ENCODE data around the gene MICALL2.

MICALL2 gene

GRCh38 chr7:1479287-1479686 lies 20.0 kb upstream of the MICALL2 start:
- peaks cover 91% of the 10 kb centered on the region for H3K36me3 ChIP-seq (ENCODE audit: control insufficient read depth, low read length)
- no peaks in the 10 kb centered on the region for H3K79me2 ChIP-seq (ENCODE audit: control insufficient read depth, low read length)
- H3K9me3 ChIP-seq (ENCODE audit: control insufficient read depth, insufficient read depth, low read length) = no peaks in the 10 kb centered on the region
- H3K4me3 ChIP-seq (ENCODE audit: low read length) = no peak overlapping the region
- H4K20me1 ChIP-seq (ENCODE audit: control insufficient read depth, insufficient read depth, low read depth, low read length) = no peaks in the 10 kb centered on the region; the same call in 1 of the 2 replicates
- H3K4me1 ChIP-seq (ENCODE audit: control insufficient read depth, low read length) = peaks cover 4% of the 10 kb centered on the region
- H3F3A ChIP-seq (ENCODE audit: control insufficient read depth, insufficient read depth) = 0 out of 2 replicates have a peak, but pooled peaks cover 2% of the 10 kb centered on the region
- no peaks in the 10 kb centered on the region for H3K9me2 ChIP-seq (replicated peaks; ENCODE audit: control insufficient read depth, low read length)
- no peaks in the 10 kb centered on the region for H3K27me3 ChIP-seq (ENCODE audit: control insufficient read depth, low read length)
- H3K4me2 ChIP-seq (ENCODE audit: low read length) = no peak overlapping the region
- H3K27ac ChIP-seq (ENCODE audit: low read depth, low read length) = no peak overlapping the region
- no peak for TF ChIP-seq EZH2phosphoT487 (IDR thresholded peaks at IDR 0.05; ENCODE audit: borderline replicate concordance, low read length)
- TF ChIP-seq CTCF (IDR thresholded peaks at IDR 0.05; ENCODE audit: low read depth, low read length, poor library complexity, severe bottlenecking) = no peak

- H3K4me1 ChIP-seq (ENCODE audit: control insufficient read depth, low read length) = peaks cover 10% of the 10 kb centered on the region
- H3K27me3 ChIP-seq (ENCODE audit: control insufficient read depth, low read length) = no peaks in the 10 kb centered on the region
- no peak overlapping the region for H3K4me2 ChIP-seq (ENCODE audit: low read length)
- H3K27ac ChIP-seq (ENCODE audit: low read depth, low read length) = no peak overlapping the region
- no peaks in the 10 kb centered on the region for H3K9me2 ChIP-seq (replicated peaks; ENCODE audit: control insufficient read depth, low read length)
- no peak overlapping the region for H3K4me3 ChIP-seq (ENCODE audit: low read length)
- H3K9me3 ChIP-seq (ENCODE audit: control insufficient read depth, insufficient read depth, low read length) = no peaks in the 10 kb centered on the region
- H3K36me3 ChIP-seq (ENCODE audit: control insufficient read depth, low read length) = peaks cover 90% of the 10 kb centered on the region
- no peaks in the 10 kb centered on the region; the same call in 1 of the 2 replicates for H4K20me1 ChIP-seq (ENCODE audit: control insufficient read depth, insufficient read depth, low read depth, low read length)
- no peaks in the 10 kb centered on the region; the same call in 1 of the 2 replicates for H3K79me2 ChIP-seq (ENCODE audit: control insufficient read depth, low read length)
- 0 out of 2 replicates have a peak, but pooled peaks cover 2% of the 10 kb centered on the region for H3F3A ChIP-seq (ENCODE audit: control insufficient read depth, insufficient read depth)
- TF ChIP-seq EZH2phosphoT487 (IDR thresholded peaks at IDR 0.05; ENCODE audit: borderline replicate concordance, low read length) (no peak), CTCF (IDR thresholded peaks at IDR 0.05; ENCODE audit: low read depth, low read length, poor library complexity, severe bottlenecking) (no peak)
Observed at GRCh38 chr7:1478480-1478879, 19.2 kb upstream of the MICALL2 start.

- no peak overlapping the region for H3K27ac ChIP-seq (ENCODE audit: low read depth, low read length)
- no peaks in the 10 kb centered on the region; the same call in 1 of the 2 replicates for H4K20me1 ChIP-seq (ENCODE audit: control insufficient read depth, insufficient read depth, low read depth, low read length)
- H3K4me1 ChIP-seq (ENCODE audit: control insufficient read depth, low read length) = peaks cover 10% of the 10 kb centered on the region
- H3K4me3 ChIP-seq (ENCODE audit: low read length) = no peak overlapping the region
- no peaks in the 10 kb centered on the region for H3K27me3 ChIP-seq (ENCODE audit: control insufficient read depth, low read length)
- no peak overlapping the region for H3K4me2 ChIP-seq (ENCODE audit: low read length)
- H3F3A ChIP-seq (ENCODE audit: control insufficient read depth, insufficient read depth) = 0 out of 2 replicates have a peak, but pooled peaks cover 2% of the 10 kb centered on the region
- no peaks in the 10 kb centered on the region for H3K9me2 ChIP-seq (replicated peaks; ENCODE audit: control insufficient read depth, low read length)
- H3K79me2 ChIP-seq (ENCODE audit: control insufficient read depth, low read length) = no peaks in the 10 kb centered on the region; the same call in 1 of the 2 replicates
- peaks cover 87% of the 10 kb centered on the region for H3K36me3 ChIP-seq (ENCODE audit: control insufficient read depth, low read length)
- no peaks in the 10 kb centered on the region for H3K9me3 ChIP-seq (ENCODE audit: control insufficient read depth, insufficient read depth, low read length)
- TF ChIP-seq CTCF (IDR thresholded peaks at IDR 0.05; ENCODE audit: low read depth, low read length, poor library complexity, severe bottlenecking) (no peak), EZH2phosphoT487 (IDR thresholded peaks at IDR 0.05; ENCODE audit: borderline replicate concordance, low read length) (no peak)
Observed at GRCh38 chr7:1476859-1477258, 17.6 kb upstream of the MICALL2 start.
